IPS-18a (cell line): ENCODE measurements around the gene QRSL1.
"Not testable (repeated sequence)": the region's sequence is repeated elsewhere in the genome, so short reads cannot be mapped to it uniquely, and the experiment has no call there.

Source experiments
- H3K27ac ChIP-seq: one replicate; pipeline ENCODE4 v1.5.1; 2013; ENCODE audit warnings: low read length
- H3K27me3 ChIP-seq: one replicate; pipeline ENCODE4 v1.6.1; 2013; ENCODE audit warnings: mild to moderate bottlenecking, low read length; ENCODE audit not compliant: control insufficient read depth, insufficient read depth
- H3K36me3 ChIP-seq: one replicate; pipeline ENCODE4 v1.6.1; 2013; ENCODE audit warnings: low read depth, low read length; ENCODE audit not compliant: control insufficient read depth
- H3K4me1 ChIP-seq: one replicate; pipeline ENCODE4 v1.6.1; 2013; ENCODE audit warnings: low read depth, low read length; ENCODE audit not compliant: control insufficient read depth
- H3K4me3 ChIP-seq: one replicate; pipeline ENCODE4 v1.5.1; 2013; ENCODE audit warnings: low read length
- H3K9ac ChIP-seq: one replicate; pipeline ENCODE4 v1.6.1; 2013; ENCODE audit warnings: mild to moderate bottlenecking, low read length, moderate library complexity
- H3K9me3 ChIP-seq: one replicate; pipeline ENCODE4 v1.6.1; 2013; ENCODE audit warnings: low read depth, low read length; ENCODE audit not compliant: control insufficient read depth

Gene QRSL1, protein sequence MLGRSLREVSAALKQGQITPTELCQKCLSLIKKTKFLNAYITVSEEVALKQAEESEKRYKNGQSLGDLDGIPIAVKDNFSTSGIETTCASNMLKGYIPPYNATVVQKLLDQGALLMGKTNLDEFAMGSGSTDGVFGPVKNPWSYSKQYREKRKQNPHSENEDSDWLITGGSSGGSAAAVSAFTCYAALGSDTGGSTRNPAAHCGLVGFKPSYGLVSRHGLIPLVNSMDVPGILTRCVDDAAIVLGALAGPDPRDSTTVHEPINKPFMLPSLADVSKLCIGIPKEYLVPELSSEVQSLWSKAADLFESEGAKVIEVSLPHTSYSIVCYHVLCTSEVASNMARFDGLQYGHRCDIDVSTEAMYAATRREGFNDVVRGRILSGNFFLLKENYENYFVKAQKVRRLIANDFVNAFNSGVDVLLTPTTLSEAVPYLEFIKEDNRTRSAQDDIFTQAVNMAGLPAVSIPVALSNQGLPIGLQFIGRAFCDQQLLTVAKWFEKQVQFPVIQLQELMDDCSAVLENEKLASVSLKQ

DNA sequence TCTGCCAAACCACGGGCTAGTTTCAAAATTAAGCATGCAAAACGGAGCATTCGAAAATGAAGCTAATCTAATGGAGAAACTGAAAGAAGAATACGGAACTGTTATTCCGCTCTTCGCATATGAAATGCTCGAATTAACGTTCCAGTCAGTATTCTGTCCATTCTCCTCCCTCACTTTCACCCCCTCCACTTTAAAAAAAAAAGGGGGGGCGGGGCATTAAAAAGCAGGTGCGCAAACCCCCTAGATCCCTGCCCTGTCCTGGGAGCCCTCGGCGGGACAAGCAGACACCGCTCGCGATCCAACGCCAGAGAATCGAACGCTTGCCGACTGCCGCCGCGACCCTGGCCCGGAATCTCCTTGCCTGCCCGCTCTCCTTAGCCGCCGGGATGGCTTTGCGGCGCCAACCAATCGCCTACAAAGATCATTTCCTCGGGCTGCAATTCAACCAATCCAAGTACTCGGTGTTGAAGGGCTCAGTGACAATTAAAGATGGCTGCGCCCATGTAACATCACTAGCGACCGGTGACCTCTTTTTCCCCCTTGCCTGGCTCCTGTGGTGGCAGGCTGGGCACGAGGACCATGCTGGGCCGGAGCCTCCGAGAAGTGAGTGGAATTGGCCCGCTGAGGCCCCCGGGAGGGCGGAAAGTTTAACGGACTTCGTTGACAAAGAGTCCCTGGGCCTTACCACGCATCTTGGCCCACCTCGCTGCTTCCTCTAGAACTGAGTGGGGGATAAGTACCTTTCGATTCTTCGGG lies at the start of gene QRSL1, which contains the start of gene RTN4IP1:
Gene QRSL1, plus strand, starts transcription at position 476 of the 756 bp plus-strand sequence. Its CDS starts 104 bp downstream, at position 580.
Gene RTN4IP1, minus strand, starts transcription at position 396 of the 756 bp plus-strand sequence. CDS start 477 bp downstream, outside the sequence.
- H3K9me3 ChIP-seq = no peaks in the 10 kb centered on the region
- H3K9ac ChIP-seq = peak within 1 kb of the TSS; percentile 85
- peak within 1 kb of the TSS; percentile 59 for H3K27ac ChIP-seq
- no peaks in the 10 kb centered on the region for H3K36me3 ChIP-seq
- H3K4me3 ChIP-seq = peak within 1 kb of the TSS; percentile 82
- H3K4me1 ChIP-seq = peaks cover 9% of the 10 kb centered on the region
- no peaks in the 10 kb centered on the region for H3K27me3 ChIP-seq

DNA sequence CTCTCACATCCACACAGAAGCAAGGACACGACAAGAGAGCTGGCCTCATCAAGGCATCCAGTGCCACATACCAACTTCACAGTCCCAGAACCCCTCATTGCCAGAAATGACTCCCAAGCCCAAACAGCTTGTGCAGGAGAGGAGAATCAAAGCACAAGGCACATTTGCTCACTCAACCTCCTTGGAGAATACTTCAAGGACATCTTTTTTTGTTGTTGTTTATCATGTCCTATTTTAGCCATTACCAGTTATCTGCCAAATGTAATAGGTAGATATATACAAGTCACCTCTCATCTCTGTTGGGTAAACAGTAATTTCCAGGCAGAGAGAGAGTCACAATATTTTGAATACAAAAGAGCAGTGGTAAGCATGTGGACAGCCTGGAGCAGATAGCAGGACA lies 47.9 kb upstream of the QRSL1 start:
- H3K27me3 ChIP-seq = no peaks in the 10 kb centered on the region
- peaks cover 7% of the 10 kb centered on the region for H3K36me3 ChIP-seq

DNA sequence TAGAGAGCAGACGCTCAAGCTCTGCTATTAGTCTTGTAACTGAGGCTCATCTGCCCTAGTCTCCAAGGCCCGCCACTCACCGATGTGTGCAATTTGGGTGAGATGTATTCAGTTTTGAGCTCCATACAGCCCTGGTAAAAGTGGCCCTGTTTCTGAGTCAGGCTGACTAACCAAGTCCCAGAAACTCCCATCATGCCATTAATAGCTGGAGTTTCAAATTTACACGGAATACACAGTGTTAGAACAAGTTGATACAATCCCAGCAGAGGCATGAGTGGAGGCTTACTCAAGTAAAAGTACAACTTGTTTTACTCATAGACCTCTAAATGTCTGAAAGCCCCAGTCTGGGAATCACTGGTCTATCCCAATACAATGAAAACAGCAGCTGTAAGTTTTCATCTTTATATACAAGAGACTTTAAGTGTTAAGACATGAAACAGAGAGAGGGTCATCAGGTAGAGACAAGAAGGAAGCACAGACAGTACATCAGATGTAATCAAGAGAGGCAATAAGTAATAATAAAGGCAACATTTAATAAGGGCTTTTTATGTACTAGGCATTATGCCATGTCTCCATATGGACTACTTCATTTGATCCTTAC lies 42.5 kb upstream of the QRSL1 start:
- Histone ChIP-seq H3K9me3 (no peaks in the 10 kb centered on the region), H3K4me1 (no peaks in the 10 kb centered on the region), H3K27ac (no peak overlapping the region), H3K36me3 (peaks cover 9% of the 10 kb centered on the region), H3K27me3 (no peaks in the 10 kb centered on the region), H3K9ac (no peak overlapping the region), H3K4me3 (no peak overlapping the region)

More for the DNA sequence above, 47.9 kb upstream of the QRSL1 start:
- no peak overlapping the region for H3K27ac ChIP-seq
- no peaks in the 10 kb centered on the region for H3K9me3 ChIP-seq
- H3K4me3 ChIP-seq = no peak overlapping the region
- H3K4me1 ChIP-seq = no peaks in the 10 kb centered on the region
- no peak overlapping the region for H3K9ac ChIP-seq

DNA sequence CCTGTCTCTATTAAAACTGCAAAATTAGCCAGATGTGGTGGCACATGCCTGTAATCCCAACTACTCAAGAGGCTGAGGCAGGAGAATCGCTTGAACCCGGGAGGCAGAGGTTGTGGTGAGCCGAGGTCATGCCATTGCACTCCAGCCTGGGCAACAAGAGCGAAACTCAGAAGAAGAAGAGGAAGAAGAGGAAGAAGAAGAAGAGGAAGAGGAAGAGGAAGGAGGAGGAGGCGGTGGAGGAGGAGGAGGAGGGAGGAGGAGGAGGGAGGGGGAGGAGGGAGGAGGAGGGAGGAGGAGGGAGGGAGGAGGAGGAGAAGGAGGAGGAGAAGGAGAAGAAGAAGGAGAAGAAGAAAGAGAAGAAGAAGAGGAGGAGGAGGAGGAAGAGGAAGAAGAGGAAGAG lies 40.4 kb upstream of the QRSL1 start:
- H3K27ac ChIP-seq, H3K36me3 ChIP-seq, H3K27me3 ChIP-seq: not testable (repeated sequence)

DNA sequence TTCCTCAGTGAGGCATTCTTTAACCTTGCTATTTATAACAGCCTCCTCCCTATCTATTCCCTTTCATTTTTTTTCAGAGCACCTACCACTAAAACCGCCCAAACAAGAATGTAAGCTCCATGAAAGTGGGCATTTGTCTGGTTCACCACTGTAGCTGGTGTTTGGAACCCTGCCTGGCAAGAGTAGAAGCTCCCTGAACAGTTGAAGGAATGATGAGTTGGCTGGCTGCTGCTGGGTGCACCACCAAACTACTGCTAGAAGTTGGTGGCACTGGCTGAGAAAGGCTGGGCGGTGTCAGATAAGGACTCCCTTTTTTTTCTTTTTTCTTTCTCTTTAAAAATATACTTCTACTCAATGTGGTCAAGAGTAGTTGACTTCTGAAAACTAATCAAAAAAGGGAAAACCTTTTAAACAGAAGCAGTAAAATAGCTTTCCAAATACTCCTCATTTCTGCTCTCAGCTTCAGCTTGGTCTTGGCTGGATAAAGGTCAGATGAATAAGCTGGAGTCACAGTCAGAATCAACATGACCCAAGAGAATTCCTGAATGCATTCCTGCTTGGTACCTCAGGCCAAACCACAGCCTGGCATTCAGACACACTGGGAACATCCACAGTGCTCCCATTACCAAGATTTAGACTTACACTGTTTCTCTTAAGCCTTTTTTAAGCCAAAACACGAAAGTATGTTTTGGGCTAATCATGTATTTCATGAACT lies 38.1 kb upstream of the QRSL1 start:
- no peaks in the 10 kb centered on the region for H3K9me3 ChIP-seq
- no peak overlapping the region for H3K9ac ChIP-seq
- no peaks in the 10 kb centered on the region for H3K4me1 ChIP-seq
- H3K27me3 ChIP-seq = no peaks in the 10 kb centered on the region
- no peak overlapping the region for H3K4me3 ChIP-seq
- no peak overlapping the region for H3K27ac ChIP-seq
- H3K36me3 ChIP-seq = peaks cover 9% of the 10 kb centered on the region

More for the DNA sequence above, 40.4 kb upstream of the QRSL1 start:
- not testable (repeated sequence) for H3K4me3 ChIP-seq, H3K9me3 ChIP-seq, H3K9ac ChIP-seq, H3K4me1 ChIP-seq

DNA sequence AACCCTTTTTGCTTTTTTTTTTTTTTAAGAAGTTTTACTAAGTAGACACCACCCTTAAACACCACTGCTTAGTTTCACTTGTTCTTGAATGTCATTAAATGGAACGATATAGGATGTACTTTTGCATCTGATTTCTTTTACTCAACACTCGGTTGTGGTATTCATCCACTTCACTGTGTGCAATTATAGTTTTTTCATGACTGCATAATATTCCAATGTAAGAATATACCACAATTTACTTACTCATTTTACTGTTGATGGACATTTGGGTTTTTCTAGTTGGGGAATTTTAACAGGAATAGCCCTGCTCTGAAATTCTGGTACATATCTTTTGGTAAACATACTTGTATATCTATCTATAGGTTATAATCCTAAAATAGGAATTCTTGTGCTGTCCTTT lies 29.9 kb upstream of the QRSL1 start:
- Histone ChIP-seq H3K9ac (no peak overlapping the region), H3K9me3 (no peaks in the 10 kb centered on the region), H3K4me3 (no peak overlapping the region), H3K27ac (no peak overlapping the region), H3K4me1 (no peaks in the 10 kb centered on the region), H3K36me3 (peaks cover 5% of the 10 kb centered on the region), H3K27me3 (no peaks in the 10 kb centered on the region)

DNA sequence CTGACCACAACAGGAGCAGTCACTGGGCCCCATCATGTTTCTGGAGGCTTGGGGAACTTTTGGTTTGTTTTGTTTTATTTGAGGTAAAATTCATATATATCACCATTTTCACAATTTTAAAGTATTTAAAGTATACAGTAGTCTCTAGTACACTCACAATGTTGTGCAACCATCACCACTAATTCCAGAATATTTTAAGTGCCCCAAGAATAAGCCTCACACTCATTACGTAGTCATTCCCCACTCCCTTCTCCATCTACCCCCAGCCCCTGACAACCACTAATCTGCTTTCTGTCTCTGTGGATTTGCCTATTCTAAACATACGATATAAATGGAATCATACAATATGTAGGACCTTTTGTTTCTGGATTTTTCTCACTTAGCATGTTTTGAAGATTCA lies 29.0 kb upstream of the QRSL1 start:
- H3K9me3 ChIP-seq = no peaks in the 10 kb centered on the region
- no peaks in the 10 kb centered on the region for H3K27me3 ChIP-seq
- peaks cover 5% of the 10 kb centered on the region for H3K36me3 ChIP-seq
- H3K27ac ChIP-seq = no peak overlapping the region
- H3K9ac ChIP-seq = no peak overlapping the region
- no peak overlapping the region for H3K4me3 ChIP-seq
- no peaks in the 10 kb centered on the region for H3K4me1 ChIP-seq

DNA sequence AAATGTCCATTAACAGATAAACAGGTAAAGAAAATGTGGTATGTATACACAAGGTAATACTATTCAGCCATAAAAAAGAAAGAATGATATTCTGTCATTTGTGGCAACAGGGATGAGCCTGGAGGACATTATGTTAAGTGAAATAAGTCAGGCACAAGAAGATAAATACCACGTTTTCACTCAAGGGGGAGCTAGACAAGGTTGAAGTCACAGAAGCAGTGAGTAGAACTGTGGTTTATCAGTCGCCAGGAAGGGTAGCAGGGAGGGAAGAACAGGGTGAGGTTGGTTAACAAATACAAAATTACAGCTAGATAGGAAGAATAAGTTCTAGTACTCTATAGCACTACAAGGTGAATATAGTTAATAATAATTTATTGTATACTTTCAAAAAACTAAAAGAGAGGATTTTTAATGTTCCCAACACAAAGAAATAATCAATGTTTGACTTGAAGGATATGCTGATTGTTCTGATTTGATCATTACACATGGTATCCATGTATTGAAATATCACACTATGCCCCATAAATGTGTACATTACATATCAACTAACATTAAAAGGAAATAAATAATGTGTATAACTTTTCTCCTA lies 21.2 kb upstream of the QRSL1 start:
- H3K9me3 ChIP-seq = no peaks in the 10 kb centered on the region
- H3K27me3 ChIP-seq = no peaks in the 10 kb centered on the region
- no peaks in the 10 kb centered on the region for H3K36me3 ChIP-seq
- peaks cover 10% of the 10 kb centered on the region for H3K4me1 ChIP-seq
- no peak overlapping the region for H3K9ac ChIP-seq
- no peak overlapping the region for H3K4me3 ChIP-seq
- H3K27ac ChIP-seq = no peak overlapping the region

DNA sequence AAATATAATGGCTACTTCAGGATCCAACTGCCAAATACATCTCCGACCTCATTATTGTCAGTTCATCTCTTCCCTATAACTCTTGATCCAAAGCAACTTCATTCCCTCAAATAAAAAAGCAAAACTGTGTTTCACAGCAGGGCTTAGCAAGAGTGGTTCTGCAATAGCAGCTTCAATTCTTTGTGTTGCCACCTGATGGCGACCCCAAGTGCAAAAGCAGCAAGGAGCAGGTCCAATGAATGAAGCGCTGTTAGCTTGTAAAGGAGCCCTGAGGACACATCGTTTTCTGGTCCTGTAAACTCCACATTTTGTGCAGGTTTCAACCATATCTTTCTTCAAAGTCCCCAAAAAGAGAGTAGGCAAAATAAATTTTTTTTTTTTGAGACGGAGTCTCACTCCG lies 19.7 kb upstream of the QRSL1 start:
- Histone ChIP-seq H3K4me1 (peaks cover 25% of the 10 kb centered on the region), H3K27ac (no peak overlapping the region), H3K27me3 (no peaks in the 10 kb centered on the region), H3K9ac (no peak overlapping the region), H3K9me3 (no peaks in the 10 kb centered on the region), H3K36me3 (no peaks in the 10 kb centered on the region), H3K4me3 (no peak overlapping the region)

DNA sequence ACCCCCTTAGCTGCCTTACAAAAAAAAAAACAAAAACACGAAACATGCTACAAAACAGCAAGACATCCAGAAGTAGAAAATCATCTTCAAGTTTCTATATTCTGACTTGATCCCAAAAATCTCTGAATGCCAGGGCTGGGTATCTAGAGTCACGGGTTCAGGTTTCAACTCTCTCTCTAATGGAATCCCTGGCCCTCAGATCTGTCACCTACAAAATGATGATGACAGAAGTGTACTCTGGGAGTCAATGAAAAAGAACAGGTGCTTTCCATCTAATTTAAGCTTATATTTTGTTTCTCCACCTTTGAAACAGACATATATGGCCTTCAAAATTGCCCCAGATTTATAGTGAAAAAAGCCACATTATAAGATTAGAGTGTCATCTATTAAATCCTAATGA lies 18.3 kb upstream of the QRSL1 start:
- H3K9me3 ChIP-seq = no peaks in the 10 kb centered on the region
- no peaks in the 10 kb centered on the region for H3K36me3 ChIP-seq
- peaks cover 36% of the 10 kb centered on the region for H3K4me1 ChIP-seq
- H3K4me3 ChIP-seq = no peak overlapping the region
- H3K9ac ChIP-seq = no peak overlapping the region
- no peaks in the 10 kb centered on the region for H3K27me3 ChIP-seq
- no peak overlapping the region for H3K27ac ChIP-seq
